ENCODE measurements around the gene ICAM5.

GRCh38 chr19:10279737-10280442 is 9.9 kb upstream of the ICAM5 start:
- TF ChIP-seq EZH2 (IDR thresholded peaks at IDR 0.05) (no peak), POLR2AphosphoS5 (IDR thresholded peaks at IDR 0.05; ENCODE audit: borderline replicate concordance, low read depth, low read length) (no peak), FOXP2 (optimal IDR thresholded peaks at IDR 0.05; ENCODE audit: control extremely low read depth, extremely low read length, insufficient read depth) (no peak)

Data from SK-N-MC (cell line).